HL-60 (cell line): Measurements from ENCODE around the gene DLGAP3.

Source experiments
- DNase-seq, 2 experiments: peaks; one replicate each; pipeline ENCODE4 v3.0.0-alpha.2; 2010 to 2020; ENCODE audit warnings: low read depth in 1 of 2, low spot score in 1 of 2
- H3K27ac ChIP-seq: fragments of 250-450 bp; sonication (Bioruptor Pico); replicated peaks from 2 replicates; pipeline ENCODE4 v1.5.1; 2020; ENCODE audit warnings: mild to moderate bottlenecking, moderate library complexity
- H3K27me3 ChIP-seq: fragments of 250-450 bp; sonication (Bioruptor Pico); 2 replicates; pipeline ENCODE4 v1.5.1; 2021; ENCODE audit warnings: mild to moderate bottlenecking, moderate library complexity; ENCODE audit not compliant: insufficient read depth, poor library complexity, severe bottlenecking
- H3K4me3 ChIP-seq: replicated peaks from 2 replicates; pipeline ENCODE4 v1.5.1; 2011; ENCODE audit warnings: mild to moderate bottlenecking, control low read depth, low read length; ENCODE audit not compliant: insufficient read depth
- GABPA ChIP-seq: IDR thresholded peaks from 2 replicates; pipeline ENCODE4 v1.6.1; 2012; ENCODE audit warnings: low read depth
- POLR2AphosphoS5 ChIP-seq: IDR thresholded peaks from 2 replicates; pipeline ENCODE4 v1.6.1; 2012; ENCODE audit warnings: low read depth
- REST ChIP-seq: IDR thresholded peaks from 2 replicates; pipeline ENCODE4 v1.6.1; 2012; ENCODE audit warnings: low read depth; ENCODE audit not compliant: insufficient replicate concordance
- SPI1 ChIP-seq: IDR thresholded peaks from 2 replicates; pipeline ENCODE4 v1.6.1; 2012; ENCODE audit warnings: low read depth, mild to moderate bottlenecking, borderline replicate concordance
- TF ChIP-seq, protein P1 (sequence below): IDR thresholded peaks from one replicate; pipeline ENCODE4 v1.5.1; 2011; ENCODE audit warnings: low read length, control low read depth, inconsistent platforms; ENCODE audit not compliant: insufficient read depth

DLGAP3 gene

DNA sequence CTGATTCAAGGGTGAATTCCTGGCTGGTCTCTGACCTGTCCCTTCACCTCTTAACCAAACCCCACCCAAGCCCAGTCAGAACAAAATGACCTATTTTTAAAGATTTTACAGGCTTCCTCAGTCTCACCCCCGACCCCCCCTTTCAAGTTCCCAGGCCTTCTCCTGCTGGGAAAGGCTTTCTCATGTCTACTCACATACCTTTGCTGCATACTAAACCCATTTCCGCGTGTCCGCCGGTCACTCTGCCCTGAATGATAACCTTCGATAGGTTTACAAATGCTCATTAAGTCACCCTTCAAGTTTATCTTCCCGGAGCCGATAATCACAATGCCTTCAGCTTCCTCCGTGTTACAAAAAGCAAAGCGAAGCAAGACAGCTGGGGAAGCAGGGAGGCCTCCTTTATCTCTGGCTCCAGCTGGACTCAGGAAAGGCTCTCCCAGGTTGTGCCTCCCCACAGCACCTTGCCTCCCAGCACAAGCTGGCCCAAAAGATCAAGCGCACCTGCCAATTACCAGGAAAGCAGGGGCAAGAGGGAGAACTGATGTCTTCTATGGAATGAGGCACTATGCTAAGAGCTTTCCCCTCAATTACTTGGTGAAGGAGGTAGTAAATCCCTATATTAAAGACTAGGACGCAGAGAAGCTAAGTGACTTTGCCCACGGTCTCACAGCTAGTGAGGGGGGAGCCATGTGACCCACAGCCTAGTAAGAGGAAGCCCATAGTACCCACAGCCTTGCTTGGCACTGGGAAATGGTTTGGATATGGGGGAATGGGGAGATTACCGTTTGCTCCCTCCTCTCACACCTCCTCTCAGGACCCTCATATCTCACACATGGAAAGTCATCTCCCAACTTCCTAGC is 85.8 kb downstream of the DLGAP3 start:
- Histone ChIP-seq H3K27me3 (no peaks in the 10 kb centered on the region), H3K27ac (no peak overlapping the region), H3K4me3 (no peak overlapping the region)
- TF ChIP-seq GABPA (no peak), REST (no peak), POLR2AphosphoS5 (no peak), SPI1 (no peak)
- TF ChIP-seq, protein P1, sequence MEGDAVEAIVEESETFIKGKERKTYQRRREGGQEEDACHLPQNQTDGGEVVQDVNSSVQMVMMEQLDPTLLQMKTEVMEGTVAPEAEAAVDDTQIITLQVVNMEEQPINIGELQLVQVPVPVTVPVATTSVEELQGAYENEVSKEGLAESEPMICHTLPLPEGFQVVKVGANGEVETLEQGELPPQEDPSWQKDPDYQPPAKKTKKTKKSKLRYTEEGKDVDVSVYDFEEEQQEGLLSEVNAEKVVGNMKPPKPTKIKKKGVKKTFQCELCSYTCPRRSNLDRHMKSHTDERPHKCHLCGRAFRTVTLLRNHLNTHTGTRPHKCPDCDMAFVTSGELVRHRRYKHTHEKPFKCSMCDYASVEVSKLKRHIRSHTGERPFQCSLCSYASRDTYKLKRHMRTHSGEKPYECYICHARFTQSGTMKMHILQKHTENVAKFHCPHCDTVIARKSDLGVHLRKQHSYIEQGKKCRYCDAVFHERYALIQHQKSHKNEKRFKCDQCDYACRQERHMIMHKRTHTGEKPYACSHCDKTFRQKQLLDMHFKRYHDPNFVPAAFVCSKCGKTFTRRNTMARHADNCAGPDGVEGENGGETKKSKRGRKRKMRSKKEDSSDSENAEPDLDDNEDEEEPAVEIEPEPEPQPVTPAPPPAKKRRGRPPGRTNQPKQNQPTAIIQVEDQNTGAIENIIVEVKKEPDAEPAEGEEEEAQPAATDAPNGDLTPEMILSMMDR = no peak
- no peak for DNase-seq

DNA sequence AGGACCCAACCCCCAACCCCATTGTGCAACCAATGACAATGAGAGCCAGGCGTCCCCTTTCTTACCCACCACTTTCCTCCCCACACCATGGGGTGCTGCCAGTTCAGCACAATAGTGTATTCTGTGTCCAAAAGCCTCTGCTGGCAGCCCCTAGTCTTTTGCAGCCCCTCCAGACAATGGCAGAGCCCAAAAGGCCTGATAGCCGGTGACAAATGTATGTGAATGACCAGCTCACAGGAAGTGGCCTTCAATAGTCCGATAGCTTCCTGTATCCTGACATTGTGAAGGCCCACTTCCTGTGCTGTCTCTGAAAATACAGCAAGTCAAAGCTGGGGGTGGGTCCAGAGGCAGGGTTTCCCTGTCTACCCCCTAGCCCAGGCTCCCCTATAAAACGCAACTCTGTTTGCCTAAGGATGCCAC is 86.5 kb downstream of the DLGAP3 start:
- TF ChIP-seq GABPA (no peak), REST (no peak), SPI1 (no peak), POLR2AphosphoS5 (no peak)
- TF ChIP-seq, protein P1 = no peak
- Histone ChIP-seq H3K27ac (no peak overlapping the region), H3K27me3 (no peaks in the 10 kb centered on the region), H3K4me3 (no peak overlapping the region)
- DNase-seq = no peak

- no peak overlapping the region for H3K4me3 ChIP-seq
- no peak for DNase-seq
- TF ChIP-seq POLR2AphosphoS5 (no peak), REST (no peak), GABPA (no peak), SPI1 (no peak)
- TF ChIP-seq, protein P1 = no peak
- no peaks in the 10 kb centered on the region for H3K27me3 ChIP-seq
- no peak overlapping the region for H3K27ac ChIP-seq
These were observed 87.4 kb downstream of the DLGAP3 start for GRCh38 chr1:34842073-34842472.
